ENCODE results near the gene DCX.

- TF ChIP-seq NBN (IDR thresholded peaks at IDR 0.05; ENCODE audit: low read depth): no peak
- no peak for TF ChIP-seq CBX2 (IDR thresholded peaks at IDR 0.05; ENCODE audit: insufficient read depth, low read length, poor library complexity, severe bottlenecking)
- no peak for TF ChIP-seq PATZ1 (CRISPR knock-in tag; IDR thresholded peaks at IDR 0.05; ENCODE audit: borderline replicate concordance)
- TF ChIP-seq ZNF232 (CRISPR knock-in tag; IDR thresholded peaks at IDR 0.05): no peak
- TF ChIP-seq HBP1 (CRISPR knock-in tag; IDR thresholded peaks at IDR 0.05): no peak
- TF ChIP-seq CREB3 (tag; conservative IDR thresholded peaks at IDR 0.05; ENCODE audit: low read depth): no peak
- TF ChIP-seq ZNF274 (IDR thresholded peaks at IDR 0.05; ENCODE audit: borderline replicate concordance, low read depth, low read length): no peak
- TF ChIP-seq ZNF121 (CRISPR knock-in tag; conservative IDR thresholded peaks at IDR 0.05): no peak
- no peak for TF ChIP-seq ID3 (CRISPR knock-in tag; IDR thresholded peaks at IDR 0.05)
- no peak for TF ChIP-seq ID3 (tag; IDR thresholded peaks at IDR 0.05)
- no peak for TF ChIP-seq ZBTB11 (CRISPR knock-in tag; IDR thresholded peaks at IDR 0.05)
- no peak for TF ChIP-seq GATA2 (CRISPR knock-in tag; IDR thresholded peaks at IDR 0.05)
- TF ChIP-seq BACH1 (tag; IDR thresholded peaks at IDR 0.05): no peak
- no peak for TF ChIP-seq ARHGAP35 (IDR thresholded peaks at IDR 0.05; ENCODE audit: partially characterized antibody)
- no peak for TF ChIP-seq EZH2 (IDR thresholded peaks at IDR 0.05; ENCODE audit: borderline replicate concordance, low read depth, low read length)
Observed at GRCh38 chrX:111402344-111402743, 9.6 kb downstream of the DCX start.

All from K562 (cell line).